Glomerular visceral epithelial cell (primary cell): ENCODE data around the gene CDC42SE2.
"Not testable (repeated sequence)": the region's sequence is repeated elsewhere in the genome, so short reads cannot be mapped to it uniquely, and the experiment has no call there.

Experiments used
- DNase-seq: peaks from one replicate; pipeline ENCODE4 v3.0.0-alpha.2; 2016; ENCODE audit errors: extremely low spot score

CDC42SE2 gene

GRCh38 chr5:131277875-131278740 is 14.3 kb downstream of the CDC42SE2 start:
- peak; percentile 18 for DNase-seq

GRCh38 chr5:131278741-131279124 is 14.9 kb downstream of the CDC42SE2 start:
- not testable (repeated sequence) for DNase-seq

DNA sequence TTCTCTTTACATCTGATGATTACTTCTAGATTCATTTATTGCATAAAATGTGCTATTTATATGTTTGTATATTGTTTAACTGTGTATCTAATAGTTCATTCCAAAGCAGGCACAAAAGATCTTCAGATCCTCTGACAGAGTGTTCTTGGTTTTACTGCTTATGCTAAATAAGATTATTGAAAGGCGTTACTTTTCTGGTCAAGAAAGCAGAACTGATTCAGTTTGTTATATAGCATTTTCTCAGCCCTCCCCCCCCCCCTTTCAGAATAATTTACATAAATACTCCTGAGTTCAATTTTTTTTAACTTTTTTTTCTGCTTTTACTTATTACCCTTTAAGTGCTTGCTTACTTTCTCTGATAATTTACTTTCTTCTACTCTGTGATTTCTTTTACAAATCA is 15.4 kb downstream of the CDC42SE2 start:
- DNase-seq, result no peak

DNA sequence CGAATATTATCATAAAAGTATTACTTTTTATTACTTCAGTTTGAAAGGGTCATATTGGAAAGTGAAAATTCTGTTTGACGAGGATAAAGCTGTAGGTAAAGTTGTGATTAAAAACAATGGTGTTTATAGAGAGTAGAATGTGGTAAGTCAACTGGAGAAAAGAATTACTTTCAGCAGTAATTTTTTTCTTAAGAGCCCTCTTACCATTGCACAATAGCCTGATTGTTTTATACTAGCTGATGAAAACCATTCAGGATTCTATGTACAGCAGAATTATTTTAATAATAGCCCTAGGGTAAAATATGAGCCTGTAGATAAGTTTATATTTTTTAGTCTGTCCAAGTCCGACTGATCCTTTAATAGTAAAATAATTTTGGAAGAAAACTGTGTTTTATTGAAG is 16.6 kb downstream of the CDC42SE2 start:
- DNase-seq, result no peak

- no peak for DNase-seq
Measured at GRCh38 chr5:131281133-131281867, 17.4 kb downstream of the CDC42SE2 start.

DNA sequence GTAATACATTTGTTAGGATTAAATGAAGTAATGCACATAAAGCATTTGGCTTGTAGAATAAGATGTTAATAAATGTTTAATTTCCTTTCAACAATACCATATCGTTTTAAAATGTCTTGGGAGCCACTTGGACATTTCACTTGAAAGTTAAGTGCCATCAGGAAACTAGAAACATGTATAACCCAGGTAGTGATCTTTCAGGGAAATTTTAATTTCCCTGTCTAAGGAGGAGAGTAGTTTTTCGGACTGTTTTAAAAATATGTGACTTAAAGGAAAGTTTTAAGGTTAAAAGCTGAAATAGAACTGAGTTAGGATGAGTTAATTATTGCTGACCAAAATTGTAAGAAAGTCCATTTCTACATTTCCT is 18.0 kb downstream of the CDC42SE2 start:
- DNase-seq, result no peak

DNA sequence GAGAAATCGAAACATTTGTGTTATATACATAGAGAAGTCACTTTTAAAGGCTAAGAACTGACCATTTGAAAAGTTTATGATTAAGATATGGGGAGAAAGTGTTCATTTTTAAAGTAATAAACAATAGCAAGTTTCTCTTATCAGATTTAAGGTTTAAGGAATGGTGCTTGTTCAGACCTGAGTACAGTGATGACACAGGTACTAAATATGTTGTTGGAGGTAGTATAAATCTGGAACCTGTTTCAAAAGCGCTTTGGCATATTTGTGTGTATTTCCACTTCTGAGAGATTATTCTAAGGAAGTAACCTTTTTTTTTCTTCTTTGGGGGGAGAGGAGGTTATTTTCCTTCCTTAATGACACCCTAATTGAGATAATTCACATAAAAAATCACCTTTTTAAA is 18.4 kb downstream of the CDC42SE2 start:
- no peak for DNase-seq

DNA sequence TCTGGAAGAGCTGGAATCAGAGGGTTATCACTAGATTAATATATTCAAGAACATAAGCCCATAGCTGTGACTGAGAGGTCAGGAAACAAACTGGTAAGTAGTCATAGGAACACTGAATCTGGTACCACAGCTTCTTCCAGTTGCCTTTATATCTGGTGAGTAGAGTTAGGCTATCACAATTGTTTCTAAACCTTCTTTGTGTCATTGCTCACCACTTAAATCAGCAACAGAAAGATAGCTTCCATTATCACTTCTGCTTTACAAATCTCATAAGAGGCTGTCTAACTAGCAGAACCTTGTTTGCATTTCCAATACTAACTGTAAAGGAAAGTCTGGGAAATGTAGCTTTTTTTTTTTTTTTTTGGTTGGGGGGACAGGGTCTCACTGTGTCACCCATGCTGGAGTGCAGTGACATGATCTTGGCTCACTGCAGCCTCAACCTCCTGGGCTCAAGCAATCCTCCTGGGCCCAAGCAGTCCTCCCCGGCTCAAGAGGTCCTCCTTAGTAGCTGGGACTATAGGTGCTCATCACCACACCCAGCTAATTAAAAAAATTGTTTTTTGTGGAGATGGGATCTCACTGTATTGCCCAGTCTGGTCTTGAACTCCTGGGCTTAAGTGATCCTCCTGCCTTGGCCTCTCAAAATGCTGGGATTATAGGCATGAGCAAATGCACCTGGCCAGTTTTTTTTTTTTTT is 22.0 kb downstream of the CDC42SE2 start:
- no peak for DNase-seq

- no peak for DNase-seq
Measured at GRCh38 chr5:131286400-131286715, 22.5 kb downstream of the CDC42SE2 start.

- DNase-seq, result no peak
Measured at GRCh38 chr5:131288328-131288727, 24.5 kb downstream of the CDC42SE2 start.

GRCh38 chr5:131289738-131290137 is 25.9 kb downstream of the CDC42SE2 start:
- no peak for DNase-seq

DNA sequence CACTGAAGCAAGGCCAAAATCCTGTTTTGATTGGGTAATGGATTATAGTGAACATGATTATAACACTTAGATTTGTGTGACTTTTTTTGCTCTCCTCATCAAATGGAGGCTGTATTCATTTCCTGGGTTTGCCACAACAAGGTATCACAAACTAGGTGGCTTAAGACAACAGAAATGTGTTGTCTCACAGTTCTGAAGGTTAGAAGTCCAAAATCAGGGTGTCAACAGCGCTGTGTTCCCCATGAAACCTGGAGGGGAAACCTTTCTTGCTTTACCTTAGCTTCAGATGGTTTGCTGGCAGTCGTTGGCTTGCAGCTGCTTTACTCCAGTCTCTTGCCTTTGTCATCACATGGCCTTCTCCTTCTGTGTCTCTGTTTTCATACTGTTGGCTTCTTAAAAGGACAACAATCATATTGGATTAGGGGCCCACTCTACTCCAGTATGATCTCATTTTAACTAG is 32.4 kb downstream of the CDC42SE2 start:
- no peak for DNase-seq

GRCh38 chr5:131297886-131298285 is 34.0 kb downstream of the CDC42SE2 start:
- no peak for DNase-seq

GRCh38 chr5:131299465-131299864 is 35.6 kb downstream of the CDC42SE2 start:
- no peak for DNase-seq

DNA sequence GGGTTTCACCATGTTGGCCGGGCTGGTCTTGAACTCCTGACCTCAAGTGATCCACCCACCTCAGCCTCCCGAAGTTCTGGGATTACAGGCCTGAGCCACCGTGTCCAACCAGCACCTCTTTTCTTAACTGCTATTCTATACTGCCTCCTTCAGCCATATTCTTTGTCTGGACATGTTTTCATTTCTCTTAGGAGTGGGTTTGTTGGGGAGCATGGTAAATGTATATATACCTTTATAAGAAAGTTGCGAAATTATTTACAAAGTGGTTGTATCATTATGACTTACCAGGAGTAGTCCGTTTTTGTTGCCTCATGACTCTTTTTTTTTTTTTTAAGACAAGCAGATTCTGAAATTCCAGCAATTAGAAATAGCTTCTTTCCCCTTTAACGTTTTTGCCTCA is 38.7 kb downstream of the CDC42SE2 start:
- no peak for DNase-seq

GRCh38 chr5:131303537-131303936 is 39.7 kb downstream of the CDC42SE2 start:
- DNase-seq, result no peak

GRCh38 chr5:131304414-131304813 is 40.6 kb downstream of the CDC42SE2 start:
- DNase-seq, result no peak

GRCh38 chr5:131305138-131305689 is 41.4 kb downstream of the CDC42SE2 start:
- DNase-seq, result no peak

DNA sequence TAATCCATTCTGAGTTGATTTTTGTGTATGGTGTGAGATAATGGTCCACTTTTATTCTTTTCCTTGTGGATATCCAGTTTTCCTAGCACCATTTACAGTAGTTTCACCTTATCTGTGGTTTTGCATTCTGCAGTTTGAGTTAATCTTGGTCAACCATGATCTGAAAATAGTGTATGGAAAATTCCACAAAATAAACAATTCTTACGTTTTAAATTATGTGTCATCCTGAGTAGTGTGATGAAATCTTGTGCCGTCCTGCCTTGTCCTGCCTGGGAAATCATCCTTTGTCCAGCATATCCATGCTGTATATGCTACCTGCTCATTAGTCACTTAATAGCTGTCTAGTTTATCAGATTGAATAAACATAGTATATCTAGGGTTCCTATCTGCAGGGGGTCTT is 42.1 kb downstream of the CDC42SE2 start:
- no peak for DNase-seq

DNA sequence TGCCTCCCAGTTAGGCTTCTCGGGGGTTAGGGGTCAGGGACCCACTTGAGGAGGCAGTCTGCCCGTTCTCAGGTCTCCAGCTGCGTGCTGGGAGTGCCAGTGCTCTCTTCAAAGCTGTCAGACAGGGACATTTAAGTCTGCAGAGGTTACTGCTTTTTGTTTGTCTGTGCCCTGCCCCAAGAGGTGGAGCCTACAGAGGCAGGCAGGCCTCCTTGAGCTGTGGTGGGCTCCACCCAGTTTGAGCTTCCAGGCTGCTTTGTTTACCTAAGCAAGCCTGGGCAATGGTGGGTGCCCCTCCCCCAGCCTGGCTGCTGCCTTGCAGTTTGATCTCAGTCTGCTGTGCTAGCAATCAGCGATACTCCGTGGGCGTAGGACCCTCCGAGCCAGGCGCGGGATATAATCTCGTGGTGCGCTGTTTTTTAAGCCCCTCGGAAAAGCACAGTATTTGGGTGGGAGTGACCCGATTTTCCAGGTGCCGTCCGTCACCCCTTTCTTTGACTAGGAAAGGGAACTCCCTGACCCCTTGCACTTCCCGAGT is 48.5 kb downstream of the CDC42SE2 start:
- DNase-seq, result not testable (repeated sequence)

DNA sequence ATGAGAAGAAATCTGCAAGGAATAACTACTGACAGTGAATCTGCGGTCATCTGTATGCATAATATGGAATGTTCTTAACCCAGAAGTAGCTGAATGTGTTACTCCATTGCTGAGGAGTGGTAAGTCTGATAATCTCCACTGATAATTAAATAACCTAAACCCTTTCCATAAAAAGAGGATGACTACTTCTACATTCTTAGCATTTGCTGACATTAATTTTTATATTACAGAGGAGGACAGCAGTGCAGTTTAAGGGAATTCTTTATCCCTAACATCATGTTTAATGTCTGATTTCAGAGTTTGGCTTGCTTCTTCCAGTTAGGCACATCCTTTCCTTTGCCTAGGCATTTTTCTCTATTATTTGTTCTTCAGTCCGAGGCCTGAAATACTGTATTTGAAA is 52.2 kb downstream of the CDC42SE2 start:
- DNase-seq, result no peak

GRCh38 chr5:131316822-131317221 is 53.0 kb downstream of the CDC42SE2 start:
- no peak for DNase-seq
